Fibroblast of mammary gland (primary cell): ENCODE measurements around the gene LYRM2.

ENCODE experiments used
- DNase-seq: peaks from one replicate; pipeline ENCODE4 v3.0.0-alpha.2; 2010; ENCODE audit warnings: low read depth
- H3K4me3 ChIP-seq: 2 replicates; pipeline ENCODE4 v1.5.1; 2011; ENCODE audit warnings: low read depth, mild to moderate bottlenecking, low read length, moderate library complexity; ENCODE audit not compliant: control insufficient read depth
- TF ChIP-seq, protein P1 (sequence below): conservative IDR thresholded peaks from 2 replicates; pipeline ENCODE4 v1.5.1; 2011; ENCODE audit warnings: low read depth, low read length, inconsistent platforms; ENCODE audit not compliant: control insufficient read depth, insufficient read depth

LYRM2 gene

DNA sequence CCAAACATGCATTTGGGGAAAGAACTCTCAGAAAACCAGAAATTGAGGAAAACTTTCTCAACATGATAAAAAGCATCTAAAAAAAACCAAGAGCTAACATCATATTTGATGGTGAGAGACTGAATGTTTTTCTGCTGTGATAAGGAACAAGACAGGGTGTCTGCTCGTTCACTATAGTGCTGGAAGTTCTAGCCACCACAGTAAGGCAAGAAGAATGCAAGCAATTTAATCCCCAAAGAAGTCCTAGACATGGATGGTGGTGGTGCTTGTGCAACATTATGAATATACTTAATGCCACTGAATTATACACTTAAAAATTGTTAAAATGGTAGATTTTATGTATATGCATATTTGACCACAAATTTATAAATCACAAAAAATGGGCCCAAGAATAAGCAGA is 53.4 kb downstream of the LYRM2 start:
- no peak overlapping the region for H3K4me3 ChIP-seq
- TF ChIP-seq, protein P1, sequence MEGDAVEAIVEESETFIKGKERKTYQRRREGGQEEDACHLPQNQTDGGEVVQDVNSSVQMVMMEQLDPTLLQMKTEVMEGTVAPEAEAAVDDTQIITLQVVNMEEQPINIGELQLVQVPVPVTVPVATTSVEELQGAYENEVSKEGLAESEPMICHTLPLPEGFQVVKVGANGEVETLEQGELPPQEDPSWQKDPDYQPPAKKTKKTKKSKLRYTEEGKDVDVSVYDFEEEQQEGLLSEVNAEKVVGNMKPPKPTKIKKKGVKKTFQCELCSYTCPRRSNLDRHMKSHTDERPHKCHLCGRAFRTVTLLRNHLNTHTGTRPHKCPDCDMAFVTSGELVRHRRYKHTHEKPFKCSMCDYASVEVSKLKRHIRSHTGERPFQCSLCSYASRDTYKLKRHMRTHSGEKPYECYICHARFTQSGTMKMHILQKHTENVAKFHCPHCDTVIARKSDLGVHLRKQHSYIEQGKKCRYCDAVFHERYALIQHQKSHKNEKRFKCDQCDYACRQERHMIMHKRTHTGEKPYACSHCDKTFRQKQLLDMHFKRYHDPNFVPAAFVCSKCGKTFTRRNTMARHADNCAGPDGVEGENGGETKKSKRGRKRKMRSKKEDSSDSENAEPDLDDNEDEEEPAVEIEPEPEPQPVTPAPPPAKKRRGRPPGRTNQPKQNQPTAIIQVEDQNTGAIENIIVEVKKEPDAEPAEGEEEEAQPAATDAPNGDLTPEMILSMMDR, result no peak
- DNase-seq, result no peak

DNA sequence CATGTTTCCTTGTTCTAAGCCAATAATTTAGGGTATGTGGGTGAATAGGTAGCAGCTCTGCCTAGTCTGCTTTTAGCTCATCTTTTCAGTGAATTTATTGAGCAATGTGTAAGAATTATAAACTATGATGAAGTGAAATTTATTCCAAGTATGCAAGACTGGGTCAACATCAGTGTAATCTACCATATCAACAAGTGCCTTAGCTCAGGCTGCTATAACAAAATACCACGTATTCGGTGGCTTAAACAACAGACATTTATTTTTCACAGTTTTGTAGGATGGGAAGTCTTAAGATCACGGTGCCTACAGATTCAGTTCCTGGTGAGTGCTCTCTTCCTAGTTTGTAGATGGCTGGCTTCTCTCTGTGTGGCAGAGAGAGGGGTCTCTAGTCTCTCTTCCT is 54.0 kb downstream of the LYRM2 start:
- TF ChIP-seq, protein P1, result no peak
- H3K4me3 ChIP-seq, result no peak overlapping the region
- no peak for DNase-seq

DNA sequence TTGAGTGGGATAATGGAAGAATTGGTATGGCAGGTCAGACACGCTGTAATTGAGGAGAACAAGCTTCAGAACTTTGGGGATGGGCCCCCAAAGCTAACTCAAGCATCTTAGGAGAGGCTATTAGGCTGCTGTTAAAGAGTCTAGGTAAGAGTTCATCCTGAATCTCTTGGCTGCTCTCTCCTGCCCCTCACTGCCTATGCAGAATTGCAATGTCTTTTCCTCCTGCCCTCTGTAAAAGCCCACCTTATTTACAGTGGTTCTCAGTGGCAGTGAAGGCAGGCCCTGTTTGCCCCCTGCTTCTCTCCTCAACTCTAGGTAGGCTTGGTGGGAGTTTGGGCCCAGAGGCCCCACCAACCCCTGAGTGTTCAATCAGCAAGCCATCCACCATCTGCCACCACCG is 55.0 kb downstream of the LYRM2 start:
- DNase-seq, result no peak
- TF ChIP-seq, protein P1, result no peak
- no peak overlapping the region for H3K4me3 ChIP-seq

DNA sequence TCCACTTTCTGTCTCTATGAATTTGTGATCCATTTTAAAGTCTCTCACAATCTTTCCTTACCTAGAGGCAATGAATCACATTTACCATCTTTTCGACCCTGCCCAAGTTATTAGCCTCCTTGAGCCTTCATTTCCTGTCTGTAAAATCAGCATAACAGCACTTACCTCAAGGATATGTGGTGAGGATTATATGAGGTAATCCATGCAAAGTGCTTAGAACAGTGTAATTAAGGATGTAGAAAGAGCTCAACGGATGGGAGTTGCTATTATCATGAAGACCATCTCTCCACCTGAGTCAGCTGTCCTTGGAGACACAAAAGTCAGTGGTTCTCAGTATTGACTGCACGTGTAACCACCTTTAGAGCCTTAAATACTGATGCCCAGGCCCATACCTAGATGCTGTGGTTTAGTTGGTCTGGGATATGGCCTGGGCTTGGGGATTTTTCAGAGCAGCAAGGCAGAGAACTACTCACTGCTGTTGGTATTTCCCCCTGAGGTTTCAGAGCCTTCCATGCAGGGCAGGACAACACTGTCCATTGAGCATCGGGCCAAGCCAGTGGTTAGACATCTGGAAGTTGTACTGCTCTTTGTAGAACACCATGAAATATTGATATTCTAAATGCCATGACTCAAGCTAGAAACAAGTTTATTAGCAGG is 55.8 kb downstream of the LYRM2 start:
- peak; percentile 5 for DNase-seq
- no peak overlapping the region for H3K4me3 ChIP-seq
- TF ChIP-seq, protein P1, result no peak

DNA sequence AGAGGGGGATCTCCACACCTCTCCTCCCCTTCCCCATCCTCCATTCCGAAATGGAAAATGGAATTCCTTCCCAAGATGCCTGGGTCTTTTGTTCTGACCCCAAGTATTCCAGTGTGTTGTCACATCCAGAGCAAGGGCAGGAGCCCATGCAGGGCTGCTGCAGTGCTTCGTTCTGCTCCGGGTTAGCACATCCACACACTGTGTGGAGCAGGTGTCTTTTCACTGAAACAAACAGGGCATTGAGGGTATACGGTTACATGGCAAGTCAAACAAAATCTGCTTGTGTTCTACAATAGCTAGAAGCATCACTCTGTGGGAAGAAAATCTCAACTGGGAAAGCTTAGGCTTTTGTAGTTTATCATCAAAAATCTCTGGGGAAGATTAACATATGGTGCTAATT is 56.9 kb downstream of the LYRM2 start:
- H3K4me3 ChIP-seq, result no peak overlapping the region
- TF ChIP-seq, protein P1, result no peak

DNA sequence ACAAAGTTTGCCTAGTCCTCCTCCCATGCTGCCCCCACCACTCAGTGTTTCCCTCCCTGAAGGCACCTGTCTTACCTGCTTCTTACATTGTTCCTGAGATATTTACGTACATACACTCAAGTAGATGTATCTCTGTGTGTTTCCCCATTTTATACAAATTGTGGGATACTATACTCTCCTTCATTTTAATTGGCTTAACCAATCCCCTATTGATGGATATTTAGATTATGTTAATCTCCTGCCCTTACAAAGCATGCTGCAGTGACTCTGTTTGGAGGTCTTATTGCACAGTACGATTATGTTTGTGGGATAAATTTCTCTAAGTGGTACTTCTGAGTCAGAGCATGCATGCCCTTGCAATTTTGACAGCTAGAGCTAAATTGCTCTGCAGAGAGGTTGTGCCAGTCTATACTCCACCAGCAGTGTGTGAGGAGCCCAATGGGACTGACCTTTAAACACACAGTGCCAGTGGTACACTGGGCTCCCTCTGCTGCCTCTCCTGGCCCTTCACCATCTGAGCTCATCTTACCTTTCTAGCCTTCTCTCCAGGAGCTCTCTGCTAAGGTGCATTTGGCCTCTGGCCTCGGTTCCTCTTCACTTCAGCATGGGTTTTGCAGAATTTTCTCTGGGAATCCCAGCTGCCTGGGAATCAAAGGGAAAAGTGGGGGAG is 57.4 kb downstream of the LYRM2 start:
- TF ChIP-seq, protein P1, result no peak
- H3K4me3 ChIP-seq, result no peak overlapping the region
- no peak for DNase-seq

More for the DNA sequence above, 56.9 kb downstream of the LYRM2 start:
- no peak for DNase-seq
